ENCODE data around the gene ZNF221. TPM values are rescaled to one million over a fixed set of nuclear protein-coding genes. Genes with fewer than 3 reads are reported as not detected.
A peak's percentile ranks its signal among the peaks of the same experiment; 100 is the strongest.

ZNF221 gene
- total RNA-seq = 2.5 and 5.6 TPM in 2 replicates

GRCh38 chr19:43950834-43951645 lies at the start of gene ZNF221:
TSS of gene ZNF221 (plus strand) at chr19:43951228. CDS start at chr19:43962727, 11,499 bp downstream.
- TF ChIP-seq, protein P1, sequence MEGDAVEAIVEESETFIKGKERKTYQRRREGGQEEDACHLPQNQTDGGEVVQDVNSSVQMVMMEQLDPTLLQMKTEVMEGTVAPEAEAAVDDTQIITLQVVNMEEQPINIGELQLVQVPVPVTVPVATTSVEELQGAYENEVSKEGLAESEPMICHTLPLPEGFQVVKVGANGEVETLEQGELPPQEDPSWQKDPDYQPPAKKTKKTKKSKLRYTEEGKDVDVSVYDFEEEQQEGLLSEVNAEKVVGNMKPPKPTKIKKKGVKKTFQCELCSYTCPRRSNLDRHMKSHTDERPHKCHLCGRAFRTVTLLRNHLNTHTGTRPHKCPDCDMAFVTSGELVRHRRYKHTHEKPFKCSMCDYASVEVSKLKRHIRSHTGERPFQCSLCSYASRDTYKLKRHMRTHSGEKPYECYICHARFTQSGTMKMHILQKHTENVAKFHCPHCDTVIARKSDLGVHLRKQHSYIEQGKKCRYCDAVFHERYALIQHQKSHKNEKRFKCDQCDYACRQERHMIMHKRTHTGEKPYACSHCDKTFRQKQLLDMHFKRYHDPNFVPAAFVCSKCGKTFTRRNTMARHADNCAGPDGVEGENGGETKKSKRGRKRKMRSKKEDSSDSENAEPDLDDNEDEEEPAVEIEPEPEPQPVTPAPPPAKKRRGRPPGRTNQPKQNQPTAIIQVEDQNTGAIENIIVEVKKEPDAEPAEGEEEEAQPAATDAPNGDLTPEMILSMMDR (conservative IDR thresholded peaks at IDR 0.05; ENCODE audit: low read depth, low read length) = peak; percentile 55
- DNase-seq (ENCODE audit: low read depth) = peak; percentile 95
- H3K4me3 ChIP-seq (ENCODE audit: low read depth, low read length) = peak within 1 kb of the TSS; percentile 84

GRCh38 chr19:43901395-43902390 lies 49.3 kb upstream of the ZNF221 start:
- peak; percentile 41 for DNase-seq (ENCODE audit: low read depth)
- TF ChIP-seq, protein P1 (conservative IDR thresholded peaks at IDR 0.05; ENCODE audit: low read depth, low read length) = no peak
- H3K4me3 ChIP-seq (ENCODE audit: low read depth, low read length) = peak overlapping the region; percentile 61

- no peak for DNase-seq (ENCODE audit: low read depth)
- TF ChIP-seq, protein P1 (conservative IDR thresholded peaks at IDR 0.05; ENCODE audit: low read depth, low read length) = no peak
- H3K4me3 ChIP-seq (ENCODE audit: low read depth, low read length) = no peak overlapping the region
These were observed 48.6 kb upstream of the ZNF221 start for GRCh38 chr19:43902399-43902798.

GRCh38 chr19:43905897-43906296 lies 45.1 kb upstream of the ZNF221 start:
- TF ChIP-seq, protein P1 (conservative IDR thresholded peaks at IDR 0.05; ENCODE audit: low read depth, low read length) = no peak
- H3K4me3 ChIP-seq (ENCODE audit: low read depth, low read length) = no peak overlapping the region
- DNase-seq (ENCODE audit: low read depth) = no peak

- no peak for DNase-seq (ENCODE audit: low read depth)
- TF ChIP-seq, protein P1 (conservative IDR thresholded peaks at IDR 0.05; ENCODE audit: low read depth, low read length) = no peak
- H3K4me3 ChIP-seq (ENCODE audit: low read depth, low read length) = no peak overlapping the region
These were observed 44.3 kb upstream of the ZNF221 start for GRCh38 chr19:43906774-43907173.

DNA sequence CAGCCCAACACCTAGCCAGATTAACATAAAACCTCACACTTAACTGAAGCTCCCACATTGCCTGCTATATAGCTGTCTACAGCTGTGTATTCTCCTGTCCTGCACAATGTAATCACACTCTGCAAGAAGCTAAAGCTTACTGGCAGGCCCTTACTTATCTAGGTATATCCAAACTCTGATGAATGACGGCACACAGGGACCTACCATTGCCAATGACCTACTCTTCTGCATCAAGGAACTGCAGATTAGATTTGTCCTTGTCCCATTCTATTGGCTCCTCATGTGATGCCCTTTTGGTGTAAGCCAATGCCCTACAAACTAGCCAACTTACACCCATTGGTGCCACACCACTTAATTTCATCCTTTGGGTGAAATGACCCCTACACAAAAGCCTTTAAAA lies 42.4 kb upstream of the ZNF221 start:
- H3K4me3 ChIP-seq (ENCODE audit: low read depth, low read length) = no peak overlapping the region
- TF ChIP-seq, protein P1 (conservative IDR thresholded peaks at IDR 0.05; ENCODE audit: low read depth, low read length) = no peak
- DNase-seq (ENCODE audit: low read depth) = no peak

Data from epithelial cell of proximal tubule (primary cell).